ENCODE measurements around the gene PROCR.
"Not testable (repeated sequence)": the region's sequence is repeated elsewhere in the genome, so short reads cannot be mapped to it uniquely, and the experiment has no call there.

The PROCR gene

DNA sequence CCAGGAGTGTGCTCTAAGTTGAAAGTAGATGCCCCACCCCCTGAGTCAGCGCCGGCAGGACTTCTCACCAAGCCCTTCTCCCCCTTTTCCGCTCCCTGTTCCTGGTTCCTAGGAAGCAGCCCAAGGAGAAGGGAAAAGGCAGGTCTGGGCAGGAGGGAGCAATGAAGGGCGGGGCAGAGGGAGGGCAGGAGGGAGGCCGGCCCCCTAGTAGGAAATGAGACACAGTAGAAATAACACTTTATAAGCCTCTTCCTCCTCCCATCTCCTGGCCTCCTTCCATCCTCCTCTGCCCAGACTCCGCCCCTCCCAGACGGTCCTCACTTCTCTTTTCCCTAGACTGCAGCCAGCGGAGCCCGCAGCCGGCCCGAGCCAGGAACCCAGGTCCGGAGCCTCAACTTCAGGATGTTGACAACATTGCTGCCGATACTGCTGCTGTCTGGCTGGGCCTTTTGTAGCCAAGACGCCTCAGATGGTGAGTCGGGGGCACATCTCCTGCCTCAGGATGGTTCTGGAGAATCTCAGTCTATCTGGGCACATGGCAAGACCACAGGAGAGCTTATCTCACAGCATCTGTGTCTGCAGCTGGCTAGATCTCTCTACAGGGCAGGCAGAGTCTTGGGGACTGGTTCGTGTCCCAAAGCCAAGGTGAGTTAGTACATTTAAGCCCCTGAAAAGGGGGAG is at the start of gene PROCR:
PROCR (plus strand) TSS at position 320 of the 681 bp plus-strand sequence; CDS start at position 403, 83 bp downstream.
- DNase-seq, result peak; percentile 83

DNA sequence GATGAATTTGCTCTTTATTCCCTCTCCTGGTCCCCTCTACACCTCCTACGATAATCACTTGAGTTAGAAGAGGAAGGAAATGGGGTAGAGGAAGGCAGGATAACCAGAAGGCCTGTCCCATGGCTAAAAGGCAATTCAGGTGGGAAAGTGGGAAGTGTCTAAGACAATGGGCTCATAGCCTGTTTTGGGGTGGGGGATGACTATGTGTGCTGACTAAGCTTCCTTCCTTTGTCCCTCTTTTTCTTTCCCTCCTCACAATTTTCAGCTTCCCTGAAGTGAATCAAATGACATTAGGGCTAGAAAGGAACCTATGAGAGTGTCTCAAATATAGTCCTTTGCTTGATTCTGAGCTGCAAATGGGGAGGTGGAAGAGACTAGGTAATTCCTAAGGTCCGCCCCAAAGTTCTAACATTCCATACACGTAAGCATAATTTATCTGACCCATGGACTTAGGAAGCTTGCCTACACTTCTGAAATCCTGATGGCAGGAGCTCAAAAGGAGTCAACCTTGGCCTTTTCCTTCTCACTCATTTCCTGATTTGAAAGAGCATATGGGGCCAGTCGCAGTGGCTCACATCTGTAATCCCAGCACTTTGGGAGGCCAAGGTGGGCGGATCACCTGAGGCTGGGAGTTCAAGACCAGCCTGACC is 49.0 kb upstream of the PROCR start:
- no peak for DNase-seq

DNA sequence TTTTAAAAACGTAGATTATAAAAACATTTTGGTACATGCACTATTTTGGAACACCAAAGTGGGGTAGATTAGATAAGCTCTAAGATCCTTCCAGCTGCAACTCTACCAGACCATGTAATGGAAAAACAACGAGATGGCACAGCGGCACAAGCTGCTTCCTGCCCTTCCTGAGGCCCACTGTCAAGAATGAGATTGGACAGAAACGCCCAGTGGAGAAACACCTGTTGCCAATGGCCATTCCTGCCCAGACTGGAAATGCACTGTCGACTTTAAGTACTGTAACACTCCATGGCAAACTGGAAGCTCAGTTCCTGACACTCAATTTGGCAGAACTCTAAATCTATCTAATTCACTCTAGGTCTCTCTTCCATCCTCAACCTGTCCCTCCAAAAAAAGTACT is 46.1 kb upstream of the PROCR start:
- DNase-seq, result no peak

DNA sequence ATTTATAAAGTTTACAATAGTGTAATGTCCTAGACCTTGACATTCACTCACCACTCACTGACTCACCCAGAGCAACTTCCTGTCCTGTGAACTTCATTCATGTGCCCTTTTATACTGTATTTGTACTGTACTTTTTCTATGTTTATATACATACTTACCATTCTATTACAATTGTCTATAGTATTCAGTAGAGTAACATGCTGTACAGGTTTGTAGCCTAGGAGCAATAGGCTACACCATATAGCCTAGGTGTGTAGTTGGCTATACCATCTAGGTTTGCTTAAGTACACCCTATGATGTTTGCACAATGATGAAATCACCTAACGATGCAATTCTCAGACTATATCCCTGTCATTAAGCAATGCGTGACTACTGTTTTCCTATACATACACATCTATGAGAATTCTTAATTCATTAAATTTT is 42.2 kb upstream of the PROCR start:
- no peak for DNase-seq

DNA sequence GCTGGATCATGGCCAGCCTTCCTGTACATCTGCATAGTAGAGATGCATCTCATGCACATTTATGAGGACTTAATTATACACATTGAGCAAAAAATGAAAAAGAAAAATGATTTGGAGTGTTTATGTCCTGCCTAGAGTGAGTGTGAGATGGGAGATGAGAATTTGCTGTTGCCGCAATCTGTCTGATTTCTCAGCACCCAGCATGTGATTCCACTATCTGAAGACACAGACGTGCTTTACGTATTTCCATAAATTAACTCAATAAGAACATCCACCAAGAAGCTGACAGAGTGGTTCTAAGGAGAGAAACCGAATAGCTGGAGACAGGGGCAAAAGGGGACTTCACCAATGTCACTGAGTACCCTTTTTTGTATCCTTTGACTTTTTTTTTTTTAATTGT is 39.9 kb upstream of the PROCR start:
- no peak for DNase-seq

DNA sequence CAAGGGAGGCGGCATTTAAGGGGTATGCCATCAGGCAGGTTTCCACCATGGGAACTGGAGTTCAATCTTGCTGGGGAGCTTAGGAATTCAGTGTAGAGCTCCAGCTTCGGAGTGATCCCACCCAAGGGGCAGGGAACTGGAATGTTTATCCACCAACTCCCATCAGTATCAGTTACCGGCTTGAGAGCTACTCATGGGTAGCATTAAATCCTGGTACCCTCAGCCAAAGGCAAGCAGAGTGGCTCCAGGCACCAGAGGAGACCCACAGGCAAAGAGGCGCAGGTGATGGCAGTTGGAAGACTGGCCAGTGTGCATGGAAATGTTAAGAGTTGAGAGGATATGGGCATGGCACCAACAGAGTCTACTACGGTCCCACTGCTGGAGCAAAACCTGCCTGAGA is 38.8 kb upstream of the PROCR start:
- no peak for DNase-seq

DNA sequence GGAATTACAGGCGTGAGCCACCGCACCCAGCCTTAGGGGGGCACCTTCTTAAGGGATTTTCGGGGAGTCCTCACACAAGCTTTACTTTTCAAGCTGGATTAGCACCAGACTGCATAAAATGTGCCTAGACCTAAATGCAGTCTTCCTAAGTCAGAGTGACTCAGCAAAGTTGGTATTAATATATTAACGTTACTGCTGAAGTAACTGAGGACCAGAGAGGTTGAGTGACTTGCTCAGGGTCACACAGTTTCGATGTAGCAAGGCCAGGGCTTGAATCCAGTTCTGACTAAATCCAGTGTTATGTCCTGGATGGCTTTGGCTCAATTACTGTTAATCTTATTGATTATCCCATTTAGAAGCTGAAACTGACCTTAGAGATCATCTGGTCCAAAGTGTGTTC is 38.1 kb upstream of the PROCR start:
- no peak for DNase-seq

DNA sequence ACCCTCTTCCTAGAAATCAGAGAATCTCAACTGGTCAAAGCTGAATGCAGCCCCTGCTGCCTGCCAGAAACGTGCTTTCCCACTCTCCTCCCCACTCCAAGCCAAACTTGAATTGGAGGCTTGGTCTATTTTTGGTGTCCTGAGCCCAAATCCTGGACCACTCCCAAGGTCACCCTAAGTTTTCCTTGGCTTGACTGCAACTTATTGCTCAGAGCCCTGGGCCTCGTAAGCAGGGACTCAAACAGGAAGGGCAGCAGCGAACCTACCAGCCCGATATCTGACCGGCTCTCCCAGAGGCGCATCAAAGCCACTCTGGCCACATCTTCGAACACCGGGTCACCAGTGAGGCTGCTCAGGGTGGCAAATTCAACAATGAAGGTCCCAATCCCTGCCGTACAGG is 37.4 kb upstream of the PROCR start:
- no peak for DNase-seq

DNA sequence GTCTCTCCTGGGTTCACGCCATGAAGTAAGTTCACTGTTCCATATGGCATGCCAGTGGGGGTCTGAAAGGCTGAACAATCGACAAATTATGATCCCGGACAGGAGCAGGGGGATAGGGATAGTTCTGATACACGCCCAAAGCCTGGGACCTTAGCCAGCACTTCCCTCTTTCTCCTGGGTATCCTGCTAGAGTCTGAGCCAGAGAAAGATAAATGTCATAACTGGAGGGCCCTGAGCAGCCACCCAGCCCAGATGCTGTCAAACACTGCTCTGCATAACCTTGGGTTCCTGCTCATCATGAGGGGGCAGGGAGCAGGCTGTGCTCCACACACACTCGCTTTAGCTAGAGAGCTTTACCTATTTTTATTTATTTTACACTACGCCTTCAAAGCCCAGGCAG is 37.0 kb upstream of the PROCR start:
- DNase-seq, result no peak

DNA sequence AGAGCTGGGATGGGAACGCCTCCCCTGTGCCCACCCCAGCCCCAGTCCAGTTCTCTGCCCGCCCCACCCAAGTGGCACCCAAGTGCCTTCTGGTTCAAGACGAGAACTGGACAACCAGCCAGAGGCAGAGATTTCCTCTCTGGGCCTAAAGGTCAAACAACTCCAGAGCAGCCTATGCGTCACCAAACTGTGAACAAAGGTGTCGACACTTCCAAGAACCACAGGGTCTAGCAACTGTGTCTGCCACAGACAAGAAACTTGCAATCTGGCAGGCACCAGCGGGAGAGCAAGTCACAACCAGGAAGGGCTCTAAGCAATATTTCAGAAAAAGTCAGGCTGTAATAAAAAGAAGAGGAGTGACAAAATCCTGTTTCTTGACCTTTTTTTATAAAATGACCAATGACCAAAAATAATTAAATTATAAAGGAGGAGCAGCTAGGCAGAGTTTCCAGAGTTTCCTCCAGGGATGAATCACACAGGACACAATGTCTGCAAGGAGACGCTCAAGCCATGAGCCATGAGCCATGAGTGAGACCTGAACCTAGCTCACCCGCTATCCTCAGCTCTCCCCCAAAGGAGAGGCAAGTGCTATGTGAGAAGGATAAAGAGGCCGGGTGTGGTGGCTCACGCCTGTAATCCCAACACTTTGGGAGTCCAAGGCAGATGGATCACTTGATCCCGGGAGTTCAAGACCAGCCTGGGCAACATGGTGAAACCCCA is 35.8 kb upstream of the PROCR start:
- DNase-seq, result no peak

DNA sequence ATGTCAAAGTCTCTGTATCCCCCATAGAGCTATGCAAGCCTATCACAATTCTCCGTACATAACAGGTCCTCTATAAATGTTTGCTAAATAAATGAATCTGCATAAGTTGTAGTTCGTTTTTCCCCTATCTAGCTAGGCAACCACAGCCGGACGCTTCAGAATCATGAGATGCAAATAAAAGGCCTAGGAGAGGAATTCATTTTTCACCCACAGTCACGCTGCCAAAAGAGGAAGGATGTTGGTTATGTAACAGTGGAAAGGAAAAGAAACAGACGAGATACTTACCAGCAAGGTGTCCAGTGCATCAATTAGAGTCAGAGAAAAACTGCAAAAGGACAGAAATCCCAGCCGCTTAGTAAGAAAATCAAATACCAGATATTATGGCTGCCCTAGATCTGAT is 27.2 kb upstream of the PROCR start:
- no peak for DNase-seq

DNA sequence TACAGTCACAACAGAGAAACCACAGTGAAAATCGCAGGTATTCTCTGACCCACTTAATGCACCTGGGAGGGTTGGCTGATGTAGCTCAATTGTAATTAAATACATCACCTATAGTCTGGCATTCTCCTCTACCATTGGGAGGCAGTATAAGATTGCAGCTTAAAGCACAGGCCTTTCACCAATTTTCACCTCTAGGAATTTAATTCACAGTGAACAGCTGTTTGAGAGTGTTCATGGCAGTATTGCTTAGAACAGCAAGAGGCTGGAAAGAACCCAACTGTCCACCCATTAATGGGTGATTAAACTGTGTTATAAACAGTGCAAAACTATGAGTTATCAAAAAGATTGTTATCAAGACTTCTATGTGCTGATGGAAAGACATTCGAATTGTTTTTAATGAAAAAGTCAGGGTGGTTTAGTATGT is 26.7 kb upstream of the PROCR start:
- peak; percentile 60 for DNase-seq

DNA sequence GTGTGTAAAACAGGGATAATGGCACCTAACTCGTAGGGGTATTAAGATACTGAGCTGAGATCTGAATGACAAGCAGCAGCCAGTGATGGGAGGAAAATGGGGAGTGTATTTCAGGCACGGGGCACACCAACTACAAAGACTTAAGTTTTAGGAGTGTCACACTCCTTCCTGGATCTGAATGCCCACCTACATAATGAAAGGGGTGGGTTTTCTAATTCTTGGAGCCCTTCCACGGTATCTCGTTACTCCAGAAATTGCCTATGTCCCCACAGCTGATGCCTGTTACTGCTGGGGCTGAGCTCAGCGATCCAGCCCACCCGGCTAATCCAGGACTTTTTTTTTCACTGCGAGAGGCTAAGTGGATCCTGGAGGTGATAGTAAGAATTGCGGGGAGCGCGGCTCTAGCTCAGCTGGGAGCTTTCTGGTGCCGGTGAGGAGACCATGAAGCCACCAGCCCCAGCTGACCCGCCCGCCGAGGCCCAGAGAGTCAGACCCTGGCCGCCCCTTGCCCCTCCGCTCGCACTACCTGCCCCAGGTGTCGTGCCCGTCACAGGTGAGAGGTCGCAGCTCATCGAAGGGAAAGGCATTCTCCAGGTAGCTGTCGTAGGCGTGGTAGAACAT is 25.5 kb upstream of the PROCR start:
- no peak for DNase-seq

DNA sequence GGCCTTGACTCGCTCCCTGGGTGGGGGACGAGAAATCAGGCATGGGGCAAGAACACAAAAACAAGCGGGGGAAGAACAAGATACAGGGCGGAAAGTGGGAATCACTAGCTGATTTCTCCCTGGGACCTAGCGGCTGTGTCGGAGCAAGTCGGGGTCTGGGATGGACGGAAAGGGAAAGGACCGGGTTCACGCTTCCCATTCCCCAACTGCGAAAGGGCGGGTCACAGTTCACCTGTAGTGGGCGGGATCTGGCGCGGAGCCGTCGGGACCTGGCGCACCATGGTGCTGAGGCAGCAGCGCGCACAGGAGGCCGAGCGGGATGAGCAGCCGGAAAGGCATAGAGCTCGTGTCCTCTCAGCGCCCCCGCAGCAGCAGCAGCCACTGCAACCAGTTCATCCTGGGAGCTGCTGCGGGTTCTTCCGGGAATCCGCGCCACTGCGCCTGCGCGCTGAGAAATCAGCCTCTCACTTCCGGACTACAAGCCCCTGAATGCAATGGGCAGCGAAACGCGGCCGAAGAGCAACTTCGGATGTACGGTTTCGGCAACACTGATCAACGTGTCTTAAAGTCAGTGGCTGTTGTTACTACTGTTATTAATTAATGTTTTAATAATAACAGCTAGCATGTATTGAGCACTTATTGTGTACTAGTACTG is 24.8 kb upstream of the PROCR start, which contains the start of gene EDEM2:
EDEM2 (minus strand) TSS at position 417 of the 655 bp plus-strand sequence; CDS start at position 339, 78 bp downstream.
- DNase-seq, result peak; percentile 95

DNA sequence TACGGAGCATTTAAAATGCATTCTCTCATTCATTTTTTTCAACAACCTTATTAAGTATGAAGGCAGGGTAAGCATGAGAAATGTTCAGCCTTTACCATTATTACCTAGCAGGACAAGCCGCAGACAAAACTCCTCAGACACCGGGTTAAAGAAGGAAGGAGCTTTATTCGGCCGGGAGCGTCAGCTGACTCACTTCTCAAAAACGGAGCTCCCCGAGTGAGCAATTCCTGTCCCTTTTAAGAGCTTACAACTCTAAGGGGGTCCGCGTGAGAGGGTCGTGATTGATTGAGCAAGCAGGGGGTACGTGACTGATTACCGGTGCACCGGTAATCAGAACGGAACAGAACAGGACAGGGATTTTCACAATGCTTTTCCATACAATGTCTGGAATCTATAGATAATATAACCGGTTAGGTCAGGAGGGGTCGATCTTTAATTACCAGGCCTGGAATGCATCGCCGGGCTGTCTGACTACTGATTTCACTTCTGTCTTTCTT is 24.2 kb upstream of the PROCR start:
- DNase-seq, result not testable (repeated sequence)

DNA sequence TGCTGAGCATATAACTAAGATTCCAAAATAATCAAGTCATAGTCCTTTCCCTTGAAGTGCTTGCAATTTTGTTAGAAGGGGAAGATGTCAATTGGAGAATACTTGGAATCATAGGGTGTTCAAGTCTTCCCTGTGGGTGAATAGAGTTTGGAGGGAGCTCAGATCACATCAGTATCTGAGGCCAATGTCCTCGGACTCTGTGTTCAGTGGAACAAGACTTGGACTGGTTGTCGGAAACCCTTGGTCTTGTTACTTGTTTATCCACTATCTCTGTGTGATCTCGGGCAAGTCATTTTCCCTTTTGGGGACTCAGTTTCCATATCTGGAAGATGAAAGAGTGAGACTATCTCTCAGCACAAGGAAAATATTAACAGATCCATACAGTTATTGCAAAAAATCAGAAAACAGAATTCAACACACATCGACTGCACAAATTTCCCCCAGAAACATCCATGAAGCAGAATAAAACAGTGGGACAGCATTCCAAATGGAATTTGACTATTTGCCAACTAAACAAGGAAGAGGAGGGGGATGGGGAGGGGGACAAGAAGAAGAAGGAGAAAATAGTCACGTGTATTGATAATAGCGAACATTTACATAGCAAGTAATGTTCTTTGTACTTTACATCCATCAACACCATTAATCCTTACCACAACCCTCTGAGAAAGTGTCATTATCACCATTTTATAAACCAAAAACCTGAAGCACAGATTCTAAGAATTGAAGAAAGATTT is 20.9 kb upstream of the PROCR start:
- no peak for DNase-seq

DNA sequence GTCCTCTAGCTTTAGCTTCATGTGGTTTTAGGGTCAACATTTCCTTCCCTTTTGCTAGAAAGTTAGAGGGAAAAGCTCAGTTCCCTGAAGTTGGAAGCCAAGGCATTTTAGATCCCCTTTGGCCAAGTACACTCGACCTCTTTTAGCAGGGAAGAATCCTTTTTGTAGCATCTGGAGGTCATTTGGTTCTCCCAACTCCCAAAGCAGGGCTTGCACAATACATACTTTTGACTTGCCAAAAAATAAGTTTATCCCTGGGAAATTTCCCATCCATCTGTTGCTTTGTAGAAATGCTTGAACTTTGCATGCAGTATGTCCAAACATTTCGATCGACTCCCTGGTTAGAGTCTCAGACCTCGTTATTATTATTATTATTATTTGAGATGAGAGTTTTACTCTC is 20.1 kb upstream of the PROCR start:
- no peak for DNase-seq

DNA sequence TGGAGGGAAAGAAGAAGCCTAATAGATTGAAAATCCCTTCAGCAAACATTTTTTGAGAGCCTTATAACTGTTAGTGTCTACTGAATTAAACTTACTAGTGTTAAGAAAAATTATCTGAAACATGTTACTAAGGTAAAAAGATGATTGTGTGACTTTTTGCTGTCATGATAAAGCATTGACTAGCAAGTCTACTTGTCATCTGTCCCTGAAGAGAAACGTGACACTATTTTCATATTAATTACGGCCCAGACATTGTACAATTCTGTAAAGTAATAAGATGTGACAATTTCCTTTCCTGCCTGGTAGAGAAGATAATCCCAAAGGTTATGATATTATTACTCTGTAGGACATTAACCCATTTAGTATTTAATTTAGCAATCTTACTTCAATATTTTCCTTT is 15.9 kb upstream of the PROCR start:
- no peak for DNase-seq

DNA sequence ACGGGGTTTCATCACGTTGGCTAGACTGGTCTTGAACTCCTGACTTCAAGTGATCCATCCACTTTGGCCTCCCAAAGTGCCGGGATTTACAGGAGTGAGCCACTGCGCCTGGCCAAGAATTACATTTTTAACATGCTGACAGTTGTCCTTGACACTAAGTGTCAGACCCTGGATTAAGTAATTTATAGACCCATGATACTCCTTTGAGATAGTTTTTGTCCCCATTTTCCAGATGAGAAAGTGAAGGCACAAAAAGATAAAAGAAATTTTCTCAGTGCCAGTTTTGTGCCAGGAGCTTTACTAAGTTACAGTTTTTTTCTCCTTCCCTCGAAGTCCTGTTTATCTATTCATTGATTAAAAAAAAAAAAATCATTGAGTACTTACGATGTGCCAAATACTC is 14.9 kb upstream of the PROCR start:
- DNase-seq, result no peak

DNA sequence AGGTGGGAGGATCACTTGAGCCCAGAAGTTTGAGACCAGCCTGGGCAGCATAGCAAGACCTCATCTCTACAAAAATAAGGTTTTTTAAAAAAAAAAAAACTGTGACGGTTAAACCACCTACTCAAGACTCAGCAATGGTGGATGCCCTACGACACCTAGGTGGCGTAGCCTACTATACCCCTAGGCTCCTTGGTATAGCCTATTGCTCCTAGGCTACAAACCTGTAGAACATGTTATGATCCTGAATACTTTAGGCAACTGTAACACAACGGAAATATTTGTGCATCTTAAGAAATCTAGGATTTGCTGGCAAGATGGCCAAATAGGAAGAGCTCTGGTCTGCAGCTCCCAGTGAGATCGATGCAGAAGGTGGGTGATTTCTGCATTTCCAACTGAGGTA is 11.5 kb upstream of the PROCR start:
- not testable (repeated sequence) for DNase-seq

DNA sequence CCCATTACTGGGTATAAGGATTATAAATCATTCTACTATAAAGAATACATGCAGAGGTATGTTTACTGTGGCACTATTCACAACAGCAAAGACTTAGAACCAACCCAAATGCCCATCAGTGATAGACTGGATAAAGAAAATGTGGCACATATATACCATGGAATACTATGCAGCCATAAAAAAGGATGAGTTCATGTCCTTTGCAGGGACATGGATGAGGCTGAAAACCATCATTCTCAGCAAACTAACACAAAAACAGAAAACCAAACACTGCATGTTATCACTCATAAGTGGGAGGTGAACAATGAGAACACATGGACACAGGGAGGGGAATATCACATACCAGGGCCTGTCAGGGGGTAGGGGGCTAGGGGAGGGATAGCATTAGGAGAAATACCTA is 7.3 kb upstream of the PROCR start:
- not testable (repeated sequence) for DNase-seq
